Activated T-cell treated with anti-CD3 and anti-CD28 coated beads for 24 hours (primary cell): ENCODE data around the gene TFCP2L1.

Source experiments
- DNase-seq: peaks from one replicate; pipeline ENCODE4 v3.0.0-alpha.2; 2020; ENCODE audit warnings: low read depth

Gene TFCP2L1

GRCh38 chr2:121218386-121218938 lies 66.5 kb downstream of the TFCP2L1 start:
- no peak for DNase-seq

GRCh38 chr2:121217627-121218026 lies 67.4 kb downstream of the TFCP2L1 start:
- no peak for DNase-seq

GRCh38 chr2:121214296-121214695 lies 70.7 kb downstream of the TFCP2L1 start:
- no peak for DNase-seq

- no peak for DNase-seq
These were observed 71.6 kb downstream of the TFCP2L1 start for GRCh38 chr2:121213386-121213785.

- DNase-seq = no peak
These were observed 72.2 kb downstream of the TFCP2L1 start for GRCh38 chr2:121212661-121213325.

- no peak for DNase-seq
These were observed 73.3 kb downstream of the TFCP2L1 start for GRCh38 chr2:121211689-121212151.

GRCh38 chr2:121211251-121211650 lies 73.8 kb downstream of the TFCP2L1 start:
- DNase-seq = no peak

GRCh38 chr2:121210691-121211090 lies 74.3 kb downstream of the TFCP2L1 start:
- no peak for DNase-seq

- DNase-seq = no peak
These were observed 75.9 kb downstream of the TFCP2L1 start for GRCh38 chr2:121209014-121209610.

- no peak for DNase-seq
These were observed 77.5 kb downstream of the TFCP2L1 start for GRCh38 chr2:121207494-121207893.

GRCh38 chr2:121205321-121205942 lies 79.6 kb downstream of the TFCP2L1 start:
- no peak for DNase-seq

GRCh38 chr2:121203591-121204249 lies 81.3 kb downstream of the TFCP2L1 start:
- DNase-seq = no peak

GRCh38 chr2:121202541-121203310 lies 82.3 kb downstream of the TFCP2L1 start:
- DNase-seq = no peak

GRCh38 chr2:121201796-121202195 lies 83.2 kb downstream of the TFCP2L1 start:
- no peak for DNase-seq

- no peak for DNase-seq
These were observed 84.3 kb downstream of the TFCP2L1 start for GRCh38 chr2:121200419-121201315.

- no peak for DNase-seq
These were observed 85.0 kb downstream of the TFCP2L1 start for GRCh38 chr2:121200011-121200347.

- DNase-seq = no peak
These were observed 85.6 kb downstream of the TFCP2L1 start for GRCh38 chr2:121199281-121200010.

GRCh38 chr2:121197369-121198091 lies 87.5 kb downstream of the TFCP2L1 start:
- DNase-seq = no peak

GRCh38 chr2:121196849-121197155 lies 88.2 kb downstream of the TFCP2L1 start:
- DNase-seq = no peak
